Prostate gland (tissue), 2 donors: ENCODE data around the gene TACC2. TPM values are rescaled to one million over a fixed set of nuclear protein-coding genes. Genes with fewer than 3 reads are reported as not detected.
A peak's percentile ranks its signal among the peaks of the same experiment; 100 is the strongest.

Experiments
- DNase-seq: peaks from one replicate; pipeline ENCODE4 v3.0.0-alpha.2; 2019; ENCODE audit warnings: low spot score
- H3K27ac ChIP-seq, 2 donors: fragments of 200-600 bp; sonication (generic); 2 replicates each; pipeline ENCODE4 v1.5.1; 2017 to 2019
- H3K27me3 ChIP-seq: fragments of 200-600 bp; sonication (generic); replicated peaks from 2 replicates; pipeline ENCODE4 v1.5.1; 2019; ENCODE audit not compliant: insufficient read depth
- H3K36me3 ChIP-seq, 2 donors: fragments of 200-600 bp; sonication (generic); 1 replicate in 1 of 2; 2 replicates in 1 of 2; pipeline versions ENCODE4 v1.5.1 to v1.8.1; 2017 to 2019
- H3K4me1 ChIP-seq: fragments of 200-600 bp; sonication (generic); replicated peaks from 2 replicates; pipeline ENCODE4 v1.5.1; 2019
- H3K4me3 ChIP-seq, 2 donors: fragments of 200-600 bp; sonication (generic); 2 replicates each; pipeline ENCODE4 v1.5.1; 2017 to 2019
- H3K9me3 ChIP-seq: fragments of 200-600 bp; sonication (generic); 2 replicates; pipeline ENCODE4 v1.5.1; 2017
- CTCF ChIP-seq, 4 experiments: fragments of 200-600 bp in 2 of 4; fragments of 450-650 bp in 2 of 4; sonication (generic) in 2 of 4; IDR thresholded peaks; 1 replicate in 3 of 4; 2 replicates in 1 of 4; pipeline ENCODE4 v1.5.1; 2016 to 2019; ENCODE audit warnings: antibody characterized with exemption in 4 of 4, mild to moderate bottlenecking in 2 of 4, moderate library complexity in 2 of 4
- POLR2A ChIP-seq: fragments of 450-650 bp; IDR thresholded peaks from one replicate; pipeline ENCODE4 v1.6.1; 2016; ENCODE audit warnings: antibody characterized with exemption, mild to moderate bottlenecking
- POLR2AphosphoS5 ChIP-seq: sonication (generic); formaldehyde crosslinking; IDR thresholded peaks from one replicate; pipeline ENCODE4 v1.6.1; 2017; ENCODE audit warnings: antibody characterized with exemption
- WGBS: methylation state at CpG from one replicate; pipeline ENCODE4 v1.1.5; 2018; 5-methylcytosine and 5-hydroxymethylcytosine counted together
- intact Hi-C: fragments of 100-400 bp; cut with DNase I; formaldehyde crosslinking; loops from one replicate; pipeline ENCODE4 v1.14.2; 2022
- total RNA-seq, 2 donors: library from RNA; depleted of rRNA; stranded (reverse); fragments of >200 nt; gene quantifications; one replicate each; pipeline ENCODE4 v1.1.0, GENCODE V29; 2016

The TACC2 gene
- total RNA-seq, 2 donors from 2014 or later, result 101 to 140 TPM

- no peak for TF ChIP-seq POLR2A
- TF ChIP-seq CTCF (IDR thresholded peaks at IDR 0.05), result peak in 2 of 4 experiments; percentile 31 to 32
- peak; percentile 78 for TF ChIP-seq POLR2AphosphoS5
- WGBS, result 12% methylated on average over 10 of the region's 10 CpGs
- H3K27ac ChIP-seq, result peak overlapping the region; percentile 90 to 95
- H3K27me3 ChIP-seq, result no peaks in the 10 kb centered on the region
- intact Hi-C loops, result loop anchor here (10.0 kb wide), 1 partner anchor 1050 kb away; no protein-coding TSS in a partner anchor
- peak overlapping the region in 1 of 2 donors; percentile 19 for H3K4me3 ChIP-seq
- DNase-seq, result peak; percentile 79
- H3K9me3 ChIP-seq, result no peaks in the 10 kb centered on the region
- no peaks in the 10 kb centered on the region for H3K36me3 ChIP-seq
- H3K4me1 ChIP-seq, result peaks cover 11% of the 10 kb centered on the region
These were observed 5.5 kb downstream of the TACC2 start for GRCh38 chr10:121994429-121994941.

GRCh38 chr10:121998462-121998861 lies 9.5 kb downstream of the TACC2 start:
- H3K27ac ChIP-seq, result no peak overlapping the region
- peaks cover 11% of the 10 kb centered on the region for H3K4me1 ChIP-seq
- no peak overlapping the region for H3K4me3 ChIP-seq
- intact Hi-C loops, result loop anchor here (10.0 kb wide), 1 partner anchor 1054 kb away; no protein-coding TSS in a partner anchor
- no peaks in the 10 kb centered on the region for H3K36me3 ChIP-seq
- no peaks in the 10 kb centered on the region for H3K27me3 ChIP-seq
- DNase-seq, result no peak
- TF ChIP-seq CTCF (IDR thresholded peaks at IDR 0.05) (no peak), POLR2AphosphoS5 (no peak), POLR2A (no peak)
- 48% methylated on average over 6 of the region's 6 CpGs for WGBS
- no peaks in the 10 kb centered on the region for H3K9me3 ChIP-seq

DNA sequence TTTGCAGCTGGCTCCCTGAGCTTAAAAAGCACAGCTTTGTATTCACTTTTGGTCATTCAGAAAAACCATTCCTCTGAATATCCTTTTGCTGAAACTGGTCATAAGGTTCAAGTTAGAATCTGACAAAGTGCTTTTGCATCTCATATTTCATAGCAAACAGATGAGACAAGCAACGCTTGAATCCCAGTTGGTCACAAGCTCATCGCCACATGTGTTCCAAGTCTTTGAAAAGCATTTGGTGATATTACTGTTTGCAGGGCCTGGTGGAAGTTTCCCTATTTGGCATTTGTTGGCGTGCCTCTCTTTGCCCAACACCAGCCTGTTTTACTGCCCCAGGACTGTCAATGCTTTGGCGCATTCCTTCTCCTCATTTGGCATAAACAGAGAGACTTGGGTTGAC lies 10.3 kb downstream of the TACC2 start:
- intact Hi-C loops, result loop anchor here (10.0 kb wide), 1 partner anchor 1054 kb away; no protein-coding TSS in a partner anchor
- no peak for DNase-seq
- no peaks in the 10 kb centered on the region for H3K9me3 ChIP-seq
- H3K27ac ChIP-seq, result no peak overlapping the region
- WGBS, result 83% methylated on average over 4 of the region's 4 CpGs
- no peaks in the 10 kb centered on the region for H3K27me3 ChIP-seq
- no peak for TF ChIP-seq CTCF (IDR thresholded peaks at IDR 0.05)
- H3K36me3 ChIP-seq, result no peaks in the 10 kb centered on the region
- peaks cover 4% of the 10 kb centered on the region for H3K4me1 ChIP-seq
- H3K4me3 ChIP-seq, result no peak overlapping the region

GRCh38 chr10:122001698-122002097 lies 12.7 kb downstream of the TACC2 start:
- H3K4me1 ChIP-seq, result no peaks in the 10 kb centered on the region
- H3K36me3 ChIP-seq, result no peaks in the 10 kb centered on the region
- WGBS, result 76% methylated on average over 1 of the region's 1 CpG
- no peaks in the 10 kb centered on the region for H3K9me3 ChIP-seq
- H3K4me3 ChIP-seq, result no peak overlapping the region
- intact Hi-C loops, result no loop called here
- TF ChIP-seq CTCF (IDR thresholded peaks at IDR 0.05), result no peak
- no peak for TF ChIP-seq POLR2A
- no peak for TF ChIP-seq POLR2AphosphoS5
- DNase-seq, result no peak
- no peak overlapping the region for H3K27ac ChIP-seq
- no peaks in the 10 kb centered on the region for H3K27me3 ChIP-seq

GRCh38 chr10:122007415-122007814 lies 18.5 kb downstream of the TACC2 start:
- DNase-seq, result no peak
- H3K9me3 ChIP-seq, result no peaks in the 10 kb centered on the region
- no peak for TF ChIP-seq CTCF (IDR thresholded peaks at IDR 0.05)
- TF ChIP-seq POLR2A, result no peak
- no peak for TF ChIP-seq POLR2AphosphoS5
- H3K4me3 ChIP-seq, result no peak overlapping the region
- 29% methylated on average over 3 of the region's 3 CpGs for WGBS
- no peaks in the 10 kb centered on the region for H3K36me3 ChIP-seq
- no peak overlapping the region for H3K27ac ChIP-seq
- intact Hi-C loops, result no loop called here
- H3K4me1 ChIP-seq, result no peaks in the 10 kb centered on the region
- H3K27me3 ChIP-seq, result no peaks in the 10 kb centered on the region
